Uterus (tissue), 2 donors: ENCODE measurements around the gene VSIG1.

Experiments
- POLR2A ChIP-seq, 2 donors: fragments of 450-650 bp; IDR thresholded peaks; one replicate each; pipeline ENCODE4 v1.6.1; 2016; ENCODE audit warnings: antibody characterized with exemption in 2 of 2, mild to moderate bottlenecking in 1 of 2, moderate library complexity in 1 of 2
- TF ChIP-seq, protein P1 (sequence below), 4 experiments: fragments of 200-600 bp in 2 of 4; fragments of 450-650 bp in 2 of 4; sonication (generic) in 2 of 4; IDR thresholded peaks; one replicate each; pipeline ENCODE4 v1.5.1; 2016 to 2019; ENCODE audit warnings: antibody characterized with exemption in 4 of 4, mild to moderate bottlenecking in 2 of 4, moderate library complexity in 1 of 4

DNA sequence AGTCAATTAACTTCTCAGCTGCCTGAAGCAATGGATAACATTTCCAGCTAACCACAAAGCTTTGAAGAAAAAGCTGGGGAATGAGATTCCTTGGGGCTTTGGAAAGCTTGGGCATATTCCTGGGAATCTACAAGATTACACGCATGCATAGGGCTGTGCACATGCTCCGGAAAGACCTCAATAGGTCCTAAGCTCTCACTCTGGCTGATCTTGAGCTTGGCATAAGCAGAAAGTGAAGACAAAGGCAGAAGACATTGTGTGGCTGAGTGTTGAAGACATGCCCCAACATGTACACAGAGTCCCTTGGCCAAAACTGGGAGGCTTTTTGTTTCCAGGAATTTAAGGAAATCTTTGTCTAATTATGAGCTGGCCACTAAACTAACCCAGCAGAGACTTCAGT is 77.9 kb downstream of the VSIG1 start:
- TF ChIP-seq POLR2A (IDR thresholded peaks at IDR 0.05) = no peak
- TF ChIP-seq, protein P1, sequence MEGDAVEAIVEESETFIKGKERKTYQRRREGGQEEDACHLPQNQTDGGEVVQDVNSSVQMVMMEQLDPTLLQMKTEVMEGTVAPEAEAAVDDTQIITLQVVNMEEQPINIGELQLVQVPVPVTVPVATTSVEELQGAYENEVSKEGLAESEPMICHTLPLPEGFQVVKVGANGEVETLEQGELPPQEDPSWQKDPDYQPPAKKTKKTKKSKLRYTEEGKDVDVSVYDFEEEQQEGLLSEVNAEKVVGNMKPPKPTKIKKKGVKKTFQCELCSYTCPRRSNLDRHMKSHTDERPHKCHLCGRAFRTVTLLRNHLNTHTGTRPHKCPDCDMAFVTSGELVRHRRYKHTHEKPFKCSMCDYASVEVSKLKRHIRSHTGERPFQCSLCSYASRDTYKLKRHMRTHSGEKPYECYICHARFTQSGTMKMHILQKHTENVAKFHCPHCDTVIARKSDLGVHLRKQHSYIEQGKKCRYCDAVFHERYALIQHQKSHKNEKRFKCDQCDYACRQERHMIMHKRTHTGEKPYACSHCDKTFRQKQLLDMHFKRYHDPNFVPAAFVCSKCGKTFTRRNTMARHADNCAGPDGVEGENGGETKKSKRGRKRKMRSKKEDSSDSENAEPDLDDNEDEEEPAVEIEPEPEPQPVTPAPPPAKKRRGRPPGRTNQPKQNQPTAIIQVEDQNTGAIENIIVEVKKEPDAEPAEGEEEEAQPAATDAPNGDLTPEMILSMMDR (IDR thresholded peaks at IDR 0.05) = no peak
